ENCODE measurements around the gene TRIOBP.

The TRIOBP gene

GRCh38 chr22:37739611-37740049 lies 42.8 kb downstream of the TRIOBP start:
- Mint-ChIP-seq H3K27me3 (ENCODE audit: low read depth) (no peaks in the 10 kb centered on the region), H3K9me3 (no peaks in the 10 kb centered on the region), H3K4me1 (ENCODE audit: low read depth) (peaks cover 5% of the 10 kb centered on the region), H3K4me3 (no peak overlapping the region), H3K36me3 (ENCODE audit: low read depth) (peaks cover 2% of the 10 kb centered on the region), H3K27ac (no peak overlapping the region)
- no peak for DNase-seq (ENCODE audit: low spot score)

- no peak for DNase-seq (ENCODE audit: low spot score)
- Mint-ChIP-seq H3K27ac (no peak overlapping the region), H3K4me3 (no peak overlapping the region)
Measured at GRCh38 chr22:37740455-37741311, 43.8 kb downstream of the TRIOBP start.

GRCh38 chr22:37741312-37741795 lies 44.5 kb downstream of the TRIOBP start:
- Mint-ChIP-seq H3K27me3 (ENCODE audit: low read depth) (no peaks in the 10 kb centered on the region), H3K4me3 (no peak overlapping the region), H3K4me1 (ENCODE audit: low read depth) (peaks cover 10% of the 10 kb centered on the region), H3K36me3 (ENCODE audit: low read depth) (peaks cover 2% of the 10 kb centered on the region), H3K27ac (no peak overlapping the region), H3K9me3 (no peaks in the 10 kb centered on the region)
- no peak for DNase-seq (ENCODE audit: low spot score)

More at GRCh38 chr22:37740455-37741311, 43.8 kb downstream of the TRIOBP start:
- no peaks in the 10 kb centered on the region for H3K9me3 Mint-ChIP-seq
- H3K27me3 Mint-ChIP-seq (ENCODE audit: low read depth), result no peaks in the 10 kb centered on the region
- H3K4me1 Mint-ChIP-seq (ENCODE audit: low read depth), result peaks cover 10% of the 10 kb centered on the region
- H3K36me3 Mint-ChIP-seq (ENCODE audit: low read depth), result peaks cover 2% of the 10 kb centered on the region

- Mint-ChIP-seq H3K27me3 (ENCODE audit: low read depth) (no peaks in the 10 kb centered on the region), H3K27ac (no peak overlapping the region), H3K36me3 (ENCODE audit: low read depth) (peaks cover 2% of the 10 kb centered on the region), H3K4me1 (ENCODE audit: low read depth) (peaks cover 10% of the 10 kb centered on the region), H3K4me3 (no peak overlapping the region), H3K9me3 (no peaks in the 10 kb centered on the region)
- no peak for DNase-seq (ENCODE audit: low spot score)
Measured at GRCh38 chr22:37742376-37743171, 45.7 kb downstream of the TRIOBP start.

GRCh38 chr22:37744589-37744988 lies 47.7 kb downstream of the TRIOBP start:
- no peaks in the 10 kb centered on the region for H3K9me3 Mint-ChIP-seq
- DNase-seq (ENCODE audit: low spot score), result no peak
- H3K27me3 Mint-ChIP-seq (ENCODE audit: low read depth), result no peaks in the 10 kb centered on the region
- H3K36me3 Mint-ChIP-seq (ENCODE audit: low read depth), result peaks cover 2% of the 10 kb centered on the region
- H3K27ac Mint-ChIP-seq, result no peak overlapping the region
- peak overlapping the region; percentile 90 for H3K4me3 Mint-ChIP-seq
- peaks cover 17% of the 10 kb centered on the region for H3K4me1 Mint-ChIP-seq (ENCODE audit: low read depth)

- peak overlapping the region; percentile 82 for H3K27ac Mint-ChIP-seq
- peaks cover 2% of the 10 kb centered on the region for H3K36me3 Mint-ChIP-seq (ENCODE audit: low read depth)
- H3K9me3 Mint-ChIP-seq, result no peaks in the 10 kb centered on the region
- H3K4me3 Mint-ChIP-seq, result peak overlapping the region; percentile 90
- DNase-seq (ENCODE audit: low spot score), result peak; percentile 87
- H3K27me3 Mint-ChIP-seq (ENCODE audit: low read depth), result no peaks in the 10 kb centered on the region
- peaks cover 17% of the 10 kb centered on the region for H3K4me1 Mint-ChIP-seq (ENCODE audit: low read depth)
Measured at GRCh38 chr22:37745548-37746365, 48.9 kb downstream of the TRIOBP start.

GRCh38 chr22:37746366-37747079 lies 49.7 kb downstream of the TRIOBP start:
- peak; percentile 17 for DNase-seq (ENCODE audit: low spot score)
- H3K27me3 Mint-ChIP-seq (ENCODE audit: low read depth), result no peaks in the 10 kb centered on the region
- H3K9me3 Mint-ChIP-seq, result no peaks in the 10 kb centered on the region
- peaks cover 2% of the 10 kb centered on the region for H3K36me3 Mint-ChIP-seq (ENCODE audit: low read depth)
- H3K4me3 Mint-ChIP-seq, result peak overlapping the region; percentile 94
- H3K27ac Mint-ChIP-seq, result peak overlapping the region; percentile 90
- peaks cover 17% of the 10 kb centered on the region for H3K4me1 Mint-ChIP-seq (ENCODE audit: low read depth)

- Mint-ChIP-seq H3K27ac (peak overlapping the region; percentile 90), H3K9me3 (no peaks in the 10 kb centered on the region), H3K27me3 (ENCODE audit: low read depth) (no peaks in the 10 kb centered on the region), H3K4me3 (peak overlapping the region; percentile 94), H3K36me3 (ENCODE audit: low read depth) (peaks cover 2% of the 10 kb centered on the region), H3K4me1 (ENCODE audit: low read depth) (peaks cover 17% of the 10 kb centered on the region)
- no peak for DNase-seq (ENCODE audit: low spot score)
Measured at GRCh38 chr22:37747080-37747714, 50.3 kb downstream of the TRIOBP start.

DNA sequence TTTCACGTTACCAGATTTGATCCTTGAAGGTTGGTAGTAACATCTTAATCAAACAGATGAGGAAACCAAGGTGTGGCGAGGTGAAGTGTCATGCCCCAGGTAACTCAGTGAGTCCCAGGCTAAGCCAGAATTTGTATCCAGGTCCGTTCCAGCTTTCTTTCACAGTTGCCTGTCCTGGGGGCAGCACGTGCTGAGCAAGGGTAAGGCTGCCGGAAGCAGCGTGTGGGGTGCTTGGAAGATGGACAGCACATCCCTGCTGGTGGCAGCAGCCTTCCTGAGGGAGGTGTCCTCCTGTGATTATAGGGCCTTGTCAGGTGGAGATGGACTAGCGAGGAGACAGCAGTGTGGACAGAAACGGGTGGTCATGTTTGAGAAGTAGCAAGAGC lies 50.9 kb downstream of the TRIOBP start:
- H3K4me3 Mint-ChIP-seq, result peak overlapping the region; percentile 94
- no peaks in the 10 kb centered on the region for H3K9me3 Mint-ChIP-seq
- peak overlapping the region; percentile 21 for H3K27ac Mint-ChIP-seq
- peaks cover 16% of the 10 kb centered on the region for H3K4me1 Mint-ChIP-seq (ENCODE audit: low read depth)
- H3K27me3 Mint-ChIP-seq (ENCODE audit: low read depth), result no peaks in the 10 kb centered on the region
- peaks cover 2% of the 10 kb centered on the region for H3K36me3 Mint-ChIP-seq (ENCODE audit: low read depth)
- no peak for DNase-seq (ENCODE audit: low spot score)

GRCh38 chr22:37748659-37749058 lies 51.8 kb downstream of the TRIOBP start:
- no peaks in the 10 kb centered on the region for H3K9me3 Mint-ChIP-seq
- H3K4me3 Mint-ChIP-seq, result no peak overlapping the region
- peaks cover 13% of the 10 kb centered on the region for H3K4me1 Mint-ChIP-seq (ENCODE audit: low read depth)
- no peak for DNase-seq (ENCODE audit: low spot score)
- H3K27ac Mint-ChIP-seq, result peak overlapping the region; percentile 5
- no peaks in the 10 kb centered on the region for H3K27me3 Mint-ChIP-seq (ENCODE audit: low read depth)
- H3K36me3 Mint-ChIP-seq (ENCODE audit: low read depth), result peaks cover 4% of the 10 kb centered on the region

DNA sequence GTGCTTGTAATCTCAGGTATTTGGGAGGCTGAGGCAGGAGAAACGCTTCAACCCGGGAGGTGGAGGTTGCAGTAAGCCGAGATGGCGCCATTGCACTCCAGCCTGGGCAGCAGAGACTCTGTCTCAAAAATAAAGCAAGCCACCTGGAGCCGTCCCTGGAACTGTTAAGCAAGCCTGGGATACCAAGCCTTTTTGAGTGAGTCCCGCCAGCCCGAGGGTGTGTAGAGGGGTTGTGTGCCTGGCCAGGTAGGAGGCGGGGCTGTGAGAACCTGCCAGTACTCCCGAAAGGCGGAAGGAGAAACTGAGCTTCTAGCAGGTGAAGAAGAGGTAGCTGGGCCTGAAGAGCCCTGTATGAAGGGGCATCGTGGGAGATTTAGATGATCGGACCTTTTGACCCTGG lies 52.4 kb downstream of the TRIOBP start:
- no peak overlapping the region for H3K4me3 Mint-ChIP-seq
- no peak for DNase-seq (ENCODE audit: low spot score)
- H3K27ac Mint-ChIP-seq, result peak overlapping the region; percentile 8
- H3K27me3 Mint-ChIP-seq (ENCODE audit: low read depth), result no peaks in the 10 kb centered on the region
- no peaks in the 10 kb centered on the region for H3K9me3 Mint-ChIP-seq
- peaks cover 3% of the 10 kb centered on the region for H3K36me3 Mint-ChIP-seq (ENCODE audit: low read depth)
- H3K4me1 Mint-ChIP-seq (ENCODE audit: low read depth), result peaks cover 13% of the 10 kb centered on the region

DNA sequence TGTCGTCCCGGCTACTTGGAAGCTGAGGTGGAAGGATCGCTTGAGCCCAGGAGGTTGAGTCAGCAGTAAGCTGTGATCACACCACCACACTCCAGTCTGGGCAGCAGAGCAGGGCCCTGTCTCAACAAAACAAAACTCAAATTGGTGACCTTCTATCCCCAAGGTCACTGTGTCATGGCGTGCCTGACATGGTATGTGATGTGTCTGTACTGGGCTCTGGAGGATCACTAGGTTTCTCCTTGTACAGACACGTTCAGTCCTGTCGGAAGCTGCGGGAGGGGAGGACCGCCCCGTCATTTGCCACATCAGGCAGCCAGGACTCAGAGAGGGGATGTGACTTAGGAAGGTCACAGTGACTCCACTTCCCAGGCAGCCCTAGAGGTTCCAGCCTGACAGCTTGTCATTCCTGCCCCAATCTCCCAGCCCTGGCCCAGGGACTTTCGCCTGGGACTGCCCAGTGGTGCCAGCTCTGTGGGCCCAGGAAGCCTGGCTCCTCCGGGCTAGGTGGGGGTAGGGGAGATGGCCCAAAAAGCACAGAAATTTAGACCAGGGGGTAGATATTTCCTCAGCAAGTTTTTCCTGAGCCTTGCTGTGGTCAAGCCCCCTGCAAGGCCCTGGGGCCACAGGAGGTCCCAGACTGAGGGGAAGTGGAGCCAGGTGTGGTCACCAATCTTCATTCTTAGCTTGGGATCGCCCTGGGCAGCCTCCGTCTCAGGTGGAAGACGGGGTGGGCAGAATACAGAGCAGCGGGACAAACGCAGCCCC lies 53.2 kb downstream of the TRIOBP start:
- Mint-ChIP-seq H3K4me3 (no peak overlapping the region), H3K9me3 (no peaks in the 10 kb centered on the region), H3K27me3 (ENCODE audit: low read depth) (no peaks in the 10 kb centered on the region), H3K36me3 (ENCODE audit: low read depth) (peaks cover 4% of the 10 kb centered on the region), H3K4me1 (ENCODE audit: low read depth) (peaks cover 11% of the 10 kb centered on the region), H3K27ac (no peak overlapping the region)
- no peak for DNase-seq (ENCODE audit: low spot score)

Measured in T-helper 2 cell treated with Interferon-gamma antibody and Interleukin-4, amounts not matched to agents 5 μg/mL and 100 μg/mL, for 36 hours (primary cell).